Measurements from ENCODE around the gene EIF4G2.

Gene EIF4G2

GRCh38 chr11:10808235-10808552 is 532 bp downstream of the EIF4G2 start:
- peak in 1 of 2 donors; percentile 6 for DNase-seq (ENCODE audit: low read depth in 2 of 2)

GRCh38 chr11:10807493-10808234 is 1.1 kb downstream of the EIF4G2 start:
- DNase-seq (ENCODE audit: low read depth in 2 of 2): peak in 1 of 2 donors; percentile 1

- DNase-seq (ENCODE audit: low read depth in 2 of 2): no peak
These were observed 2.5 kb downstream of the EIF4G2 start for GRCh38 chr11:10806206-10806605.

- no peak for DNase-seq (ENCODE audit: low read depth in 2 of 2)
These were observed 3.0 kb downstream of the EIF4G2 start for GRCh38 chr11:10805741-10806140.

- DNase-seq (ENCODE audit: low read depth in 2 of 2): no peak
These were observed 5.0 kb downstream of the EIF4G2 start for GRCh38 chr11:10803676-10804075.

- no peak for DNase-seq (ENCODE audit: low read depth in 2 of 2)
These were observed 8.4 kb downstream of the EIF4G2 start for GRCh38 chr11:10800292-10800691.

- DNase-seq (ENCODE audit: low read depth in 2 of 2): no peak
These were observed 10.3 kb downstream of the EIF4G2 start for GRCh38 chr11:10798330-10798928.

- DNase-seq (ENCODE audit: low read depth in 2 of 2): no peak
These were observed 11.2 kb downstream of the EIF4G2 start for GRCh38 chr11:10797531-10797930.

- DNase-seq (ENCODE audit: low read depth in 2 of 2): no peak
These were observed 11.7 kb downstream of the EIF4G2 start for GRCh38 chr11:10797001-10797400.

GRCh38 chr11:10796191-10796590 is 12.5 kb downstream of the EIF4G2 start:
- no peak for DNase-seq (ENCODE audit: low read depth in 2 of 2)

- DNase-seq (ENCODE audit: low read depth in 2 of 2): no peak
These were observed 15.1 kb downstream of the EIF4G2 start for GRCh38 chr11:10793470-10794255.

GRCh38 chr11:10792385-10793068 is 16.2 kb downstream of the EIF4G2 start:
- DNase-seq (ENCODE audit: low read depth in 2 of 2): peak; percentile 61 to 79

- DNase-seq (ENCODE audit: low read depth in 2 of 2): no peak
These were observed 22.3 kb downstream of the EIF4G2 start for GRCh38 chr11:10786451-10786850.

- no peak for DNase-seq (ENCODE audit: low read depth in 2 of 2)
These were observed 23.6 kb downstream of the EIF4G2 start for GRCh38 chr11:10785146-10785474.

- no peak for DNase-seq (ENCODE audit: low read depth in 2 of 2)
These were observed 24.2 kb downstream of the EIF4G2 start for GRCh38 chr11:10784232-10785145.

- no peak for DNase-seq (ENCODE audit: low read depth in 2 of 2)
These were observed 28.7 kb downstream of the EIF4G2 start for GRCh38 chr11:10780040-10780439.

- DNase-seq (ENCODE audit: low read depth in 2 of 2): no peak
These were observed 29.6 kb downstream of the EIF4G2 start for GRCh38 chr11:10779086-10779485.

GRCh38 chr11:10778217-10778970 is 30.3 kb downstream of the EIF4G2 start:
- DNase-seq (ENCODE audit: low read depth in 2 of 2): no peak

GRCh38 chr11:10777806-10778205 is 30.9 kb downstream of the EIF4G2 start:
- no peak for DNase-seq (ENCODE audit: low read depth in 2 of 2)

GRCh38 chr11:10777393-10777793 is 31.3 kb downstream of the EIF4G2 start:
- no peak for DNase-seq (ENCODE audit: low read depth in 2 of 2)

GRCh38 chr11:10774811-10775210 is 33.9 kb downstream of the EIF4G2 start:
- DNase-seq (ENCODE audit: low read depth in 2 of 2): no peak
